HUES64 (cell line): ENCODE measurements around the gene TTBK1.

Experiments used
- H3K27ac ChIP-seq: 2 replicates; pipeline ENCODE4 v1.7.0; 2013; ENCODE audit warnings: low read depth, low read length, inconsistent platforms
- H3K27me3 ChIP-seq: 2 replicates; pipeline ENCODE4 v1.6.1; 2013; ENCODE audit warnings: mild to moderate bottlenecking, low read length; ENCODE audit not compliant: insufficient read depth
- H3K36me3 ChIP-seq: 2 replicates; pipeline ENCODE4 v1.6.1; 2013; ENCODE audit warnings: mild to moderate bottlenecking, low read length; ENCODE audit not compliant: insufficient read depth
- H3K4me1 ChIP-seq: 2 replicates; pipeline ENCODE4 v1.6.1; 2013; ENCODE audit warnings: mild to moderate bottlenecking, low read length, moderate library complexity; ENCODE audit not compliant: insufficient read depth
- H3K4me3 ChIP-seq: 2 replicates; pipeline ENCODE4 v1.5.1; 2013; ENCODE audit warnings: mild to moderate bottlenecking, low read length, moderate library complexity
- H3K9ac ChIP-seq: 2 replicates; pipeline ENCODE4 v1.6.1; 2013; ENCODE audit warnings: mild to moderate bottlenecking, low read depth, low read length
- H3K9me3 ChIP-seq: 2 replicates; pipeline ENCODE4 v1.6.1; 2013; ENCODE audit warnings: low read depth, low read length; ENCODE audit not compliant: insufficient read depth
- WGBS: fragments of 150-250, 120-280 bp; methylation state at CpG from one replicate; pipeline ENCODE4 v1.1.7; 2013; ENCODE audit warnings: missing lambda C conversion rate; 5-methylcytosine and 5-hydroxymethylcytosine counted together

TTBK1 gene

DNA sequence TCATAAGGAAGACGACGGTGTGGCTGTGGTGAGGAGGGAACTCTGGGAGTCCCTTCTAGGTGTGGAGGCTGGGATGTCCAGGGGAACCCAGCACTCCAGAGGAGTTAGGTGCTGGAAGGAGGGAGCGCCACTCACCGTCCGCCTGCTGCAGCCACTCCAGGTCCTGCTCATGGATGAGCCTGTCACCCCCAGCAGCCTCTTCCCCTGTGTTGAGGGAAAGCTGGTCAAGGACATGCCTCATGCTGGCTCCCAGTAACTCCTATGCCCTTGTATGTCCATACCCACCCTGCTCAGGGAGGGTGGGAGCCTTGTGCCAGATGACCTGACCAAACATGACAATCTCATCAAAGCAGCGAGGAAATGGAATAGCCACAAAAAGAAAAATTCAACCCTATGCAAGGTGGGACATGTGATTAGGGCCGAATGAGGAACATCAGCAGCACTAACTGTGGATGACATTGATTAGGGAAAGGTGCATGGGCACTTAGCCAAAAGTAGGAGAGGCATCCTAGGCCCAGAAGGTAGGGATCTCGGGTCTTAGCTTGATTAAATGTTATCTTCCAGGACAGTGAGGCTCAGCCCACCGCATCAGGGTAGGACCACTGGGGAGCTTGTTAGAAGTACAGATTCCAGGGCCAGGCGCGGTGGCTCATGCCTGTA lies 17.0 kb upstream of the TTBK1 start:
- Histone ChIP-seq H3K9me3 (no peaks in the 10 kb centered on the region), H3K27me3 (peaks cover 17% of the 10 kb centered on the region), H3K27ac (no peak overlapping the region), H3K9ac (no peak overlapping the region), H3K36me3 (0 out of 2 replicates have a peak, but pooled peaks cover 11% of the 10 kb centered on the region), H3K4me3 (no peak overlapping the region), H3K4me1 (no peaks in the 10 kb centered on the region)
- WGBS = 94% methylated on average over 11 of the region's 11 CpGs

DNA sequence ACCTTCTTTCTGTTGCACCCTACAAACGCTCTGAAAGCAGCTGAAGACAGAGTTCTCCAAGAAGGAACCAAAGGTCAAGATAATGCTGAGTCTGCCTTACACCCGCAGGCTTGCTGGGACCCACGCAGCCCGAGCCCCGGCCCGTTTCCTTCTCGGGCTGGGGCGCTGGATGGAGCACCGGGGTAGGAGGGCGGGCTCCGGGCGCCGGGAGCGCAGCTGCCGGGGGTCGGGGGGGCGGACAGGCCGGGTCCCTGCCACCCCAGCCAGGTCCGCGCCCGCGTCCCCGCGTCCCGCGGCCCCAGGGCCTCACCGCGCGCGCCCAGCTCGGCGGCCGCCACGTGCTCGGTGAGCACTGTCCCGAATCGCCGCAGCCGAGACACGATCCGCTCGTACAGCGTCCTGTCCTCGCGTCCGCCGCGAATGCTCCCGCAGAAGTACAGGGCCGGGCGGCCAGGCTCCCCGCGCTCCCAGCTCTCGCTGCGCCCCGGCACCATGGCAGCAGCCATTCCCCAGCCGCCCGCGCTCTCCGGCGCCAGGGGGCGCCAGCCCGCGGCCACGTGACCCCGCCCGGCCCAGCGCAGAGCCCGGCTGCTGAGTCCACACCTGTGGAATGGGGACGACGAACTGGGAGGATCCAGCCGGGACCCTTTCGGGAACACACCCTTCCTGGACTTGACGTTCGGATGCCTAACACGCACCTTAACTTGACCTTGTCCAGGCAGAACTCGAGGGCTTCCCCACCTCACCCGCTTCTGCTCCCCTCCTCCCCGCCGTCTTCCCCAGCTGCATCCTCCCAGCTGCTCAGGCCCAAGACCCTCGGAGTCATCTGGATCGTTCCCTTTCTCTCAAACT lies 14.1 kb upstream of the TTBK1 start, which contains the start of gene DNPH1:
TSS of gene DNPH1 (minus strand) at position 531 of the 852 bp plus-strand sequence. CDS start at position 506, 25 bp downstream.
- Histone ChIP-seq H3K4me1 (no peaks in the 10 kb centered on the region), H3K27ac (no peak within 1 kb of the TSS), H3K36me3 (0 out of 2 replicates have a peak, but pooled peaks cover 5% of the 10 kb centered on the region), H3K9ac (peak within 1 kb of the TSS; percentile 88), H3K27me3 (peaks cover 27% of the 10 kb centered on the region), H3K9me3 (no peaks in the 10 kb centered on the region), H3K4me3 (peak within 1 kb of the TSS; percentile 71)
- WGBS = 4% methylated on average over 82 of the region's 82 CpGs

DNA sequence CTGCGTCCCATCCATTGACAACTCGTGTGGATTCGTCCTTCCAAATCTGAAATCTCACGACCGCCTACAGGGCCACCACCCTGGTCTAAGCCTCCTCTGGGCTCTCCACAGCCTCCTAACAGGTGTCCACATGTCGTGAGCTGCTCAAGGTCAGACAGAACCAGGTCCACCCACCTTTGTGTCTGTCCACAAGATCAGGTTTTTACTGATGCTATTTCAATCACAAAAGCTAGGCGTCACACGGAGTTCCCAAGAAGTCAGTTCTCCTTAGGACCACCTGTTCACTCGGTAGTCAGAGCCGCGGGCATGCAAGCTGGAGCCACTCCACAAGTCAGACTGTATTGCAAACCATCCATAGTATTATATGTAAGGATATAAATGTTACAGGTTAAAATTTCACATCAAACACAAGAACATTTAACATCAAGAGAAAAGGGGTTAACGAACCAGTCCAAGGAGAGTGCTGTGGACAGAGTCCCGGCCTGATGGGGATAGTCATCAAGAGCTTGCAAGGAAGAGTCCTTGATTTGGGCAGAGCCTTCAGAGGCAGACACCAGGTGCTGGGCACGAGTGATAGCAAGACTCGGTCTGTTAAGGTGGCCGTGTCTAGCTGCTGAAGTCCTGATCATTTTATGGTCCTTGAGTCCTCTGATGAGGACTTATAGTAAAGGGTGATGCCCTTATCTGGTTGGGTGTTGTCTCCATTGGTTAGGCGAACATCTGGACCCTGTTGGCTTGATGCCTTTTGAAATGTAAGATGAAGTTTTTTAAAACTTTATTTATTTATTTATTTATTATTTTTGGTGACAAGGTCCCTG lies 13.3 kb upstream of the TTBK1 start:
- Histone ChIP-seq H3K9ac (no peak overlapping the region), H3K27me3 (peaks cover 27% of the 10 kb centered on the region), H3K27ac (no peak overlapping the region), H3K4me3 (peak overlapping the region; percentile 71; the same call in 1 of the 2 replicates), H3K36me3 (0 out of 2 replicates have a peak, but pooled peaks cover 5% of the 10 kb centered on the region), H3K9me3 (no peaks in the 10 kb centered on the region), H3K4me1 (no peaks in the 10 kb centered on the region)
- WGBS = 82% methylated on average over 17 of the region's 17 CpGs

DNA sequence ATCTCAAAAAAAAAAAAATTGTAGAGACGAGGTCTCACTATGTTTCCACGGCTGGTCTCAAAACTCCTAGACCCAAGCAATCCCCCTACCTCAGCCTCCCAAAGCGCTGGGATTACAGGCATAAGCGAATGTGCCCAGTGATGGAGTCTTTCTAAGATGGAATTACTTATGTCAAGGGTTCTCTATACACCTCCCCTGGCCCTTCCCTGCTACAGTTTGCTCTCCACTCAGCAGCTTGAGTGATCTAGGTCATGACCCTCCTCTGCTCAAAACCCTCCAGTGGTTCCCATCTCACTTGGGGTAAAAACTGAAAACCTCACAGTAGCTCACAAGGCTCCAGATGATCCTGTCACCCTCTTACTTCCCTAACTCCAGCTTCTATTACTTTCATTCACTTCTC lies 12.2 kb upstream of the TTBK1 start:
- no peaks in the 10 kb centered on the region for H3K9me3 ChIP-seq
- no peaks in the 10 kb centered on the region for H3K4me1 ChIP-seq
- no peak overlapping the region for H3K27ac ChIP-seq
- WGBS = 100% methylated on average over 4 of the region's 4 CpGs
- no peak overlapping the region for H3K4me3 ChIP-seq
- peaks cover 27% of the 10 kb centered on the region for H3K27me3 ChIP-seq
- H3K36me3 ChIP-seq = 0 out of 2 replicates have a peak, but pooled peaks cover under 1% of the 10 kb centered on the region
- no peak overlapping the region for H3K9ac ChIP-seq

DNA sequence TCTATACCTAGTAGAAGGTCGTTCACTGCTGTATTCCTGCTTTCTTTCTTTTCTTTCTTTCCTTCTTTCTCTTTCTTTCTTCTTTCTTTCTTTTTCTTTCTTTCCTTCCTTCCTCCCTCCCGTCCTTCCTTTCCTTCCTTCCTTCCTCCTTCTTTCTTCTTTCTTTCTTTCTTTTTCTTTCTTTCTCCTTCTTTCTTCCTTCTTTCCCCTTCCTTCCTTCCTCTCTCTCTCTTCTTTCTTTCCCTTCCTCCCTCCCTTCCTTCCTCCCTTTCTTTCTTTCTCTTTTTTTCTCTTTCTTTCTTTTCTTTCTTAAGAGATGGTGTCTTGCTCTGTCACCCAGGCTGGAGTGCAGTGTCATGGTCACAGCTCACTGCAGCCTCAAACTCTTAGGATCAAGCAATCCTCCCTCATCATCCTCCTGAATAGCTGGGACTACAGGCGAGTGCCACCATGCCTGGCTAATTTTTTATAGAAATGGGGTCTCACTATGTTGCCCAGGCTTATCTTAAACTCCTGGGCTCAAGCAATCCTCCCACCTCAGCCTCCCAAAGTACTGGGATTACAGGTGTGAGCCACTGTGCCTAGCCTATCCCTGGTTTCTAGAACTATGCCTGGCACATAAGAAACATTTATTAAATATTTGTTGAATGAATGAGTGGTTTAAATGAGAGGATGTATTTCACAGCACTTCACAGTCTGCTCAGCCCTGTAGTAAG lies 11.4 kb upstream of the TTBK1 start:
- H3K4me3 ChIP-seq = no peak overlapping the region

DNA sequence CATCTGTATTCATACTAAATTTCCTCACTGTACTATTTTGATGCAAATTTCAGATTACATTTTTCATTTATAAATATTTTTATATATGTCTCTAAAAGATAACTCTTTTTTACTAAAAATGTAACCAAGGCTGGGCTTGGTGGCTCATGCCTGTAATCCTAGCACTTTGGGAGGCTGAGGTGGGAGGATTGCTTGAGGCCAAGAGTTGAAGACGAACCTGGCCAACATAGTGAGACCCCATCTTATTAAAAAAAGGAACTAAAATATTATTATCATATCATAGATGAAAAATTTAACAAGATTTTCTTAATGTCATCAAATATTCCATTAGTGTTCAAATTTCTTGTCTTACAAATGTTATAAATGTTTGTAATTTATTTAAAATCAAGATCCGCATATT lies 7.4 kb upstream of the TTBK1 start:
- Histone ChIP-seq H3K4me3 (no peak overlapping the region), H3K36me3 (no peaks in the 10 kb centered on the region), H3K27ac (no peak overlapping the region), H3K9ac (no peak overlapping the region), H3K9me3 (no peaks in the 10 kb centered on the region), H3K27me3 (peaks cover 43% of the 10 kb centered on the region), H3K4me1 (no peaks in the 10 kb centered on the region)
- WGBS = 90% methylated on average over 1 of the region's 2 CpGs

More for the DNA sequence above, 11.4 kb upstream of the TTBK1 start:
- Histone ChIP-seq H3K36me3 (no peaks in the 10 kb centered on the region), H3K27ac (no peak overlapping the region), H3K27me3 (peaks cover 27% of the 10 kb centered on the region), H3K4me1 (no peaks in the 10 kb centered on the region), H3K9ac (no peak overlapping the region), H3K9me3 (no peaks in the 10 kb centered on the region)
- WGBS = 74% methylated on average over 3 of the region's 3 CpGs

DNA sequence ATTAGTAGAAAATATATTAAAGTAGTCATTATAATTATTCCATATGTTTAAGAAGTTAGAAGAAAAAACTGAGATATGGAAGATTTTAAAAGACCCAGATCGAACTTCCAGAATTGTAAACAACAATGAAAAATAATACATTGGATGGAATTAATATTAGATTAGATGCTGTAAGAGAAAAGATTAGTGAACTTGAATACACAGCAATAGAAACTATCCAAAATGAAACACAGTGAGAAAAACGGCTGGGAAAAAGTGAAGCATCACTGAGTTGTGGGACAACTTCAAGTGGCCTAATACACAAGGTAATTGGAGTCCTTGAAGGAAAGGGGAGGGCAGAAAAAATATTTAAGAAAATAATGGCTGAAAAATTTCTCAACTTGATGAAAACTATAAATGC lies 4.2 kb upstream of the TTBK1 start:
- Histone ChIP-seq H3K4me1 (no peaks in the 10 kb centered on the region), H3K27me3 (peaks cover 60% of the 10 kb centered on the region), H3K4me3 (no peak overlapping the region), H3K27ac (no peak overlapping the region), H3K9ac (no peak overlapping the region), H3K36me3 (no peaks in the 10 kb centered on the region), H3K9me3 (no peaks in the 10 kb centered on the region)
- WGBS = 78% methylated on average over 1 of the region's 2 CpGs

DNA sequence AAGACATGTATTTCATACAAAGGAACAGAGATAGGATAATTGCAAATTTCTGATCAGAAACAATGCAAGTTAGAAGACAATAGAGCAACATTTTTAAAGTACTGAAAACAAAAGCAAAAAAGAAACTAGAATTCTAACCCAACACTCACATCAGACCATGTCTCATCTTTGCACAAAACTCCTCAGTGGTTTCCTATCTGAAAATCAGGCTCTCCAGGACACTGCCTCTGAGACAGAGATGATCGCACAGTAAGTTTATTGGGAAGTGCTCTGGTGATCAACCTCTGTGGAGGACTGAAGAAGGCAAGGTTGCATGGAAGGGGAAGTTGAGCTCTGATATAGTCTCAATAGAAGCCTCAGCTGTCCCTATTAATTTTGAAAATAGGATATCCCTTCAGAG lies 2.3 kb upstream of the TTBK1 start:
- no peaks in the 10 kb centered on the region for H3K4me1 ChIP-seq
- H3K27me3 ChIP-seq = peaks cover 79% of the 10 kb centered on the region
- H3K4me3 ChIP-seq = no peak overlapping the region
- no peak overlapping the region for H3K9ac ChIP-seq
- H3K27ac ChIP-seq = no peak overlapping the region
- 82% methylated on average over 1 of the region's 1 CpG for WGBS
- no peaks in the 10 kb centered on the region for H3K9me3 ChIP-seq
- H3K36me3 ChIP-seq = no peaks in the 10 kb centered on the region

DNA sequence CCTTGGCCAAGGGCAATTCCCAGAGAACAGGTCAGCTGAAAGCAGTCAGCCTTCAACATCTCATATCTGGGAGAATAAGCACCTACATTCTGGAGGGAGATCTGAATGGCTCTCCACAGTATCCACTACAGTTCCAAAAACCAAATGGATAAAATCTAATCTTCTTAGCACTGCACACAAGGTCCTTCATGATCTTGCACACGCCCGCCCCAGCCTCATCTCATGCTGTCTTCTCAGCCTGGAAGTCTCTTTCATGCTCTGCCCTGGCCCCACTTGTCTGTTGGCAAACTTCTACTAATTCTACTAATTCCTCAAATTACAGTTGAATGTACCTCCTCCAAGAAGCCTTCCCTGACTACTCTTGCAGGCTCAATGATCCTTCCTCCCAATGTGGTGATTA lies 1.8 kb upstream of the TTBK1 start:
- Histone ChIP-seq H3K27me3 (peaks cover 83% of the 10 kb centered on the region), H3K27ac (no peak overlapping the region), H3K36me3 (no peaks in the 10 kb centered on the region), H3K4me3 (no peak overlapping the region), H3K4me1 (peaks cover 3% of the 10 kb centered on the region; the same call in 1 of the 2 replicates), H3K9ac (no peak overlapping the region), H3K9me3 (no peaks in the 10 kb centered on the region)
- WGBS = 79% methylated on average over 2 of the region's 2 CpGs

DNA sequence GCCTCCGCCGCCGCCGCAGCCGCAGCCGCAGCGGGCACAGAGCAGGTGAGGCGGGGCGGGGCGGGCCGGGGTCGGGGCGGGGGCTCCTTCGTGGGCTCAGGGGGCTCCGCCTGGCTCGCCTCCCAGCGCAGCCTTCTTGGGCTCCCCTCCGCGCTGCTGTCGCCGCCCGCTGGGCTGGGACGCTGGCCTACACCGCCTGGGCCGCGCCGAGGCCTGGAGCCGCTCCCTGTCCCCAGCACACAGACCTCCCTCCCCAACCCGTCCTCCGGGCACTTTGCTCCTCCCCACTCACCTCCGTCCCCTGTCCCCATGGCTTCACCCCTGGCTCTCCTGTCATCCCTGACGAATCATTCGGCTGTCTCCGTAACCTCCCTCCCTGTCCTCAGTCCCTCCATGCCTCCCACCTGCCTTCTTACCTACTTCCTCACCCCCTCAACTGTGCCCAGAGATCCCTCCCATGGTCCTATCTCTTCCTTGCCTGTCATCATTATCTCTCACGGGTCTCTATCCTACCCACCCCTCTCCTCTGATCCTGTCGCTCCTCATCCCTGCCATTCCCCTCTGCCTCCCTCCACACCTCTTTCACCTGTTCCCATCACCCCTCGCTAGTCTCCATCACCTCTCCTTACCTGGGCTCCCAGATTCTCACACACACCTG lies 512 bp downstream of the TTBK1 start:
- Histone ChIP-seq H3K27ac (no peak overlapping the region), H3K36me3 (no peaks in the 10 kb centered on the region), H3K9me3 (no peaks in the 10 kb centered on the region), H3K9ac (no peak overlapping the region), H3K27me3 (peaks cover 80% of the 10 kb centered on the region), H3K4me1 (peaks cover 6% of the 10 kb centered on the region; the same call in 1 of the 2 replicates), H3K4me3 (peak overlapping the region; percentile 34)
- 9% methylated on average over 37 of the region's 37 CpGs for WGBS
